Globus pallidus (tissue), 1 donor: ENCODE data around the gene LRIG3.

Experiments
- DNase-seq: peaks from one replicate; pipeline ENCODE4 v3.0.0-alpha.2; 2015; ENCODE audit warnings: low spot score

Gene LRIG3

DNA sequence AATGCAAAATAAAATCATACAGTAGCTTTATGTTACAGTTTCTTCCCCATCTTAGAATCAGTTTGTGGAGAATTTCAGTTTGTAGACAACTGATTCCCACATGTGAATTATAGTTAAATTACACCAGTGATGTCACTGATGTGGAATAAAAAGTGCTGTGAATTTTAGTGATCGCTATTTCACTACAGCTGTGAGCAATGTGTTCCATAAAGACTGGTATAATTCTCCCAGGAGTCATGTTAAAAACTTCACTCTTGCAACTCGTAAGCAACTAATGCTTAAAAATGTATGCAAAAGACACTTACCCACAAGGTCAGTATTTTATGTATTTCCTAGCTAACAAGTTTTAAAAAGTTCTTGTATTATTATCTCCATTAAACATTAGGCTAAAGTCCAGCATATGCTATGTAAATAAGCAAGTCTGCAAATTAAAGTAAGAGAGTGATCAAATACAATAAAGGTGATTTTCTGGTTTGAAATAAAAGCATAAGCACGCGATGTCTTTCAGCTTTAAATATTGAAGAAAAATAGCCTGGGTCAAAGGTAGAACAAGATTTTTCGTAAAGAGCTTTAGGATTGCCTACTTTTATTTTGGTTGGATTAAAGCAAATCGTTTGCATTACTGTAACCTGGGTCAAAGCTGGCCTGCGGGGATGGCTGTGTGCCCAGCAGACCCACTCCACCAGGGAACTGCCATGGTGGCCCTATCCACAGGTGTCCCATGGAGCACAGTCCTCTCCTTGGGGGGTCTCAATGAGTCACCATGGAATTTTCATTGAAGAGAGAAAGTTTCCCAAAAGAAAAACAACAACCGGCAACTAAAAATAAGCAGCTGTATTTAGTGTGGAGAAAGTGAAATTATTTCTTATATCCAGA is 12.7 kb upstream of the LRIG3 start:
- DNase-seq: no peak

DNA sequence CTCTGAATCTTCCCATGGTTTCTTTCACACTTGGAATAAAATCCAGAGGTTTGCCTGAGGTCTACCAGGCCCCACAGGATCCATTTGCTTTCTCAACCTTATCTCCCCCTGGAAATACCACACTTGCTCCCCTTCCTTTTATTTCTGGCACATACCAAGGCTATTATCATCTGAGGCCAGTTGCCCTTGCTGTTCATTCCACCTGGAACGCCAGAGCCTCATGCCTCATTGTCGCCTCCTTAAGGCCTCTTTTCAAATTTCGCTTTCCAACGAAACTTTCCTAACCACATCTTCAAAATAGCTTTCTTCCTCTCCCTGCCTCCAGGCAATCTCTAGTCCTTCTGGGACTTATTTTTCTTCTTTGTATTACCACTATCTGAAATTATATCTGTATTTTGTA is 11.2 kb upstream of the LRIG3 start:
- no peak for DNase-seq

DNA sequence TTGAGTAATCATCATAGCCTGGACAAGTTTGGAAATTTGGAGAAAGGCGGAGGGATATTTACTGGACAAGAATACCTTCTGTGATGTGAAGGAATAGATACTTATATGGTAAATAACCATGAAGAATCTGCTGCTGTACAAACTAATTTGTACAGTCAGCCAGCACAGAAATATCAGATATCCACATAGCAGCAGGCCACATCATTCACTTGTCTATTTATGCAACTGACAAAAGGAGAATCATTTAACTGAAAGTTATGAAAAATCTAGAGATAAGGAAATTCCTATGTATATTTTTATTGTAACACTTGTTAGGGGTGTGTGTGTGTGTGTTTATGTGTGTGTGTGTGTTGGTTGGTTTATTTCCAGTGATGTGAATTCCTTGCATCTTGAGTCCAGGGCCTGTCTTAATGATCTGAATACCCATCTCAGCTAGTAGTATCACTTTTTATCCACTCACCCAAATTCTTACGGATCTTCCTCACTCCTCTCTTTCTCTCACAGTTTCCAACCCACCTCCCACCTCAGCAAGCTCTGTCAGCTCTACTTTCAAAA is 10.5 kb upstream of the LRIG3 start:
- DNase-seq: no peak

DNA sequence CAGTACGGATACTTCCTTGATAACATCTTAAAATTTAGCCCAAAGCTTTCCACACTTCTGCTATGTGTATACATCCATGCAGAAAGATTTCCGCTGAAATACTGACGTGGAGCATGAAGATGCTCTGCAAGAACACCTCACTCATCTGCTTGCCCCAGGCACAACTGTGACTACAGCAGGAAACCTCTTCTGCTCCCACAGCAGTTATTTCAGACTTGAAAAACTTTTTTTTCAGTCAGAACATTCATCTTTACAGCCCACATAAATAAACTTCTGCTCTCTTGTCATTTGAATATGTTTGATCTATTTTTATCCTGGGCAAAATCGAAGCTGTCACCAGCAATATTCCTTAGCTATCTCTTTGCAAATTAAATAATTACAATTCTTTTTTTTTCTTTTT is 6.8 kb upstream of the LRIG3 start:
- DNase-seq: no peak

DNA sequence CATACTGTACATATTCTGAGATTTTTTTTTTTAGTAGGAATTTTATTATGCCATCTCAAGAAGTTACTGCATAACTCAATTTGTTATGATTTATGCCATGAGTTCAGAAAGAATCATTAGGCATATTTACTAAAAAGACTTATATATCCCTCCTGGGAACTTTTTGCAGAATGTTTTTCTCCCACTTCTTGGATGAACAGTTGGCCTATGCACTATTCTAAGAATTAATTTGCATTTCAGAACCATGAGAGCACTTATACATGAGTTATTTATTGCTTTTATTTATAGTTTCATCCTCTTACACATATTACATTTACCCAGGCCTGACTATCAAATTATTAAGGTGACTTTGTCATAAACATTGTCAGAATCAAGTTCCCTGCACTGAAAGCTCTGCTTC is 6.3 kb upstream of the LRIG3 start:
- DNase-seq: no peak

DNA sequence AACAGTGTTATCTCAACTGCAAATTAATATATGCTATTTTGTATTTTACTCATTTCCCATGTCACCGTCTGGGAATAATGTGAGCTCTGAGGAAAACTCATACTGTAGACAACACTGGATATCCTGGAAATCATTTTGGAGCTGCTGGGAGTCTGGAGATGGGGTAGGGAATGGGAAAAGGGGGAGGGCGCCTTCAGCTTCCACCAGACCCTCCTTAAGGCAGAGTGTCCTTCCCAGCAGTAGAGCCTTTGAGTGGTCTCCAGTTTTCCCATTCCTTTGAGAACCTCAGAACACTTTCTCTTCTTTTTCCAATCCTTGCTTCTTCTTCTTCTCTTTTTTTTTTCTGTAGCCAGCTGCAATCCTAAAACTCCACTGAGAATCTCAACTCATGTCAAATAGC is 5.4 kb upstream of the LRIG3 start:
- no peak for DNase-seq

DNA sequence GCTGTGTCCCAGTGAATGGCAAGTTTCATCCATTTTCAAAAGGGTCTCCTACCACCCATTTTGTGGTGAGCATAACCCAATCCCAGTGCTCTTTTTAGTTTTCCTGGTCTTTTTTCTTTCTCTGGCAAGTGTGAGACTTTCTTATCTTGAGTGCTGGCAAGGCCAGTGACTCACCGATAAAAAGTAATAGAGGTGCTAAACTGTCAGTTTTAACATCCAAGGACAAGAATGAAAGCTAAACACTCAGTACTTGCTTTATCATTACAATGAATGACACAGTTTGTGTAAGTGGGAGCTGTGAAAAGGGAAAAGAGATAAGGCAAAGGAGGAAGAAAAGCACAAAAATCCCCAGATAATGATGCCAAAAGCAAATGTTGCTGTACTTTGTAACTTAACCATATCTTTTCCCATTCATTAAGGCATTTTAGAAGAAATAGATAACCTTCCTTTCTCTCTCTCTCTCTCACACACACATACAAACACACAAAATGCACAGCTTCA is 4.9 kb upstream of the LRIG3 start:
- DNase-seq: no peak

DNA sequence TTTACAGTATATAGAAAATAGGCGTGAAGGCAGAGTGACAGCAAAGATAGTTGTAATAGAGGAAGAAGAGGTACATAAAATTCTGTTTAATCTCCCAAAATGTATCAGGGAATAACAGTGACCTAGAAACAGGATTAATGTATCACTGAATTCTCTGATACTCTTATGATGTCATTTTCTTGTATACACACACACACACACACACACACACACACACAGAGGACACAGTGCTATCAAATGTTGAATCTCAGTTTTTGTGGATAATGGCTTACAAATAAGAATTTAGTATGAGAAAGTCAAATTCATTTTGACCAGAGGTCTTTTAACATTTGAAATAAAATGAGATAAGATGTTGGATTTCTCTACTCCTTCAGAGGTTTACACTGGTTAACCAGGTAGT is 4.3 kb upstream of the LRIG3 start:
- no peak for DNase-seq

DNA sequence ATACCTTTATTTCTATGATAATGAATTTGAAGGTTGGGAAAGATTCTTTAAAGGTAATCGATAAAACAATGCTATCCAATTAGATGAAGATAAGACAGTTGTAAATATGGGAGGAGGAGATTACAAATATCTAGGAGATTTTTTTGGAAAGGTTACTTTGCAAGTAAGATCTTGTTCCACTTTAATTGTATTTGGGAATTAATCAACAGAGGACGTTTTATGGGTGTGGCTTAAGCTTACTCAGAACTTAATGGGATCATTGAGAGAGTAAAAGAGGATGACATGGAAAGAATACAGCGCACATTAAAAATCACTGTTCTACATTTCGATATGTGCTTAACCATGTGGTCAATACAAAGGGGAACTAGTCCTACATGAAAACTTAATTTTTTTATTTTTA is 3.5 kb upstream of the LRIG3 start:
- no peak for DNase-seq

DNA sequence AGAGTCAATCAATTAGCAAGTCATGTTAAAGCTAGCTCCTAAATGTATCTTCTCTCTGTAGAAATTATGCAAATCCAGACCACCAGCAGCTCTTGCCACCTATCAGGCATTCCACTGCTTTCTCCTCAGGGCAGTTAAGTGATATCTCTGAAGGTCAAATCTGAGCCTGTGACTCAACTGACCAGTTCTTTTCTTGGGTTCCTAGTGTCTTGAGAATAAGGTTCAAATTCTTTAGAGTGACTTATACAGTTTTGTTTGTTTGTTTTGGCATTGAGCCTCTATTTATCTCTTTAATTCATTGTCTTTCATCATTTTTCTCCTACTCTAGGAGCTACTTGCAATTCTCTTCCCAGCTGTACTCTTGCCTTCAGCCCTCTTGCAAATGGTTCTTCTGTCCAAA is 2.5 kb upstream of the LRIG3 start:
- DNase-seq: no peak

DNA sequence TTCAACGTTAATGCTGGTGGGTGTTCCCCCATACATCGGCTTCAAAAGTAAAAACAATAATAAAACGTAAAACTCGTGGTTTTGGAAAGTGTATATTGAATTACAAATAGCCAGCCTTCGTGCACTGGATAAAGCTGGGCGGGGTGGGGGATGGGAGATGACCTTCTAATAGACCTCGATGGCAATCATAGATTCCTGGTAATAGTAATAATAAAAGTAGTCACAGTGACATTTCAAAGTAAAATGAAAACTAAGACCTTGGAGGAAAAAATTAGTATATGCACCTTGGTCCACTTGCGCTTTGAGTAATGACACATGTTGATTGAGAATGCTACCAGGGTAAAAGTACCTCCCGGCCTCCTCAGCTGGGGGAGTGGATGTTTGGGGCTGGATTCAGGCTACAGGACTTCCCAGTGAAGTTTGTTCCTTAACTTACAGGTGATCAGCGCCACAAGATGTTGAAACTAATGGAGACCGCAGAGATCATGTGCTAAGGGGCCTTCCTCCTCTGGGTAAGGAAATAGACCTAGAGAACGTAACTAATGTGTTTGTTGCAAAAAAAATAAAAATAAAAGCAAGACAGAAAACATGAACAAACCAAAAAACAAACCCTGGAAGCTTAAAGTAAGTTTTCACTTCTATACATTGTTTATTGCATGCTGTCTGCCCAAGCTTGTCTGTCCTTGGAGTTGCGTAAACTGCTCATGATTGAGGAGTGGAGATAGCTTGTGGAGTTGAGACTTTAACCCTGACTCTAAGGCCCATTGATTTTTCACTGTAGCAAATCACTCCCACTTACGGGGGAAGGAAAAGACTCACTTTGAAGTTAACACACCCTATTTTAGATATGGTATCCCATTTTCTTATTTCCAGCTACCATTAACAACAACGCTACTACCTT is 907 bp upstream of the LRIG3 start:
- DNase-seq: no peak

DNA sequence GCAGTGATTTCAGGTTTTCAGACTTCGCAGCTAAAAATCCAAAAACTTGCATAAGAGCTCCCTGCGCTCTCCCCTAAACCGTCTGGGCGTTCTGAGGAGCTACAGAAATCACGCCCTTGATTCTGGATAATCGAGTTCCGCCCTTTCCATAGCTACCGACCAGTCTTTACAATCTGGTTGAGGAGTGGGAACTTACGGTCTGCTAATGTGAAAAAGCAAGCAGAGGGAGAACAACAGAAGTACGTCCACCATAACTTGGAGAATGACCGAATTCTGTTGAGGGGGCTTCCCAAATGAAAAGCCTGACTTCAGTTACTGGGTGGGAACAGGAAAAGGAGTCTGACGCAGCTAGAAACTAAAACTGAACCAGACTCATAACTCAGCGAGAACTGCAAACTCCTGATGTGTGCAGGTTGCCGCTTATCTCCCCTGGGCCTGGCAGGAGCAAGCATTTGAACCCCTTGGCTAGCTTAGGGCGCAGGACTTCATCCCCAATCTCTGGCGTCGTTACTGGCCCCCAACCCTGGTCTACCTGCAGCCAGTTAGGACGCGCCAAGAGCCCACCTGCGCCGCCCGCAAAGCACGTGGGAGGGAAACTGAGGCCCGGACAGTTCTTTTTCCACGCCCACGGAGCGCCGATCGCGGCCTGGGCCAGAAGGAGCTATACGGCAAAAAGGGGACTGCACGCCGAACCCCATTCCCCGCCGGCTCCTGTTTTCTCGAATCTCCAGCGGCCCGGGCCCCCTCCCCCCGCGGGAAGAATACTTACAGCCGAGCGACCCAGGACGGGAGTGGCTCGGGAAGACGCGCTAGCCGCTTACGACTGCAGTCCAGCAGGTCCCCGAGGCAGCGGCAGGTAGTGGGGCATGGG is 838 bp downstream of the LRIG3 start:
- peak; percentile 46 for DNase-seq

DNA sequence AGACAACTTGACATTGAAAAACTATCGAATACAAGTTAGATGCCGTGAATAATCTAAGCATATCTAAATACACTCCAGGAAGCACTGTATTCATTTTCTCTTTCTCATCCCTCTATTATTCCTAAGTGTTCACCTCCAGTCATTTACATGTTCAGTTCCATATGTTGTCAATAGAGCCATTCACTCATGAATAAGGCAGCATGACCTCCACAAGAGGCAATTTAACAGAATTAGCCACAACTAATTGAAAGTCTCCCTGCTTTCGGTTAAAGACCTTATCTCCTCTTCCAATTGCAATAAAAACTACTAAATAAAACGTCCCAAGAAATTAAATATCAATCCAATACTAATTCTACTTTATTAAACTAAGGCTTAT is 1.8 kb downstream of the LRIG3 start:
- DNase-seq: peak; percentile 32

DNA sequence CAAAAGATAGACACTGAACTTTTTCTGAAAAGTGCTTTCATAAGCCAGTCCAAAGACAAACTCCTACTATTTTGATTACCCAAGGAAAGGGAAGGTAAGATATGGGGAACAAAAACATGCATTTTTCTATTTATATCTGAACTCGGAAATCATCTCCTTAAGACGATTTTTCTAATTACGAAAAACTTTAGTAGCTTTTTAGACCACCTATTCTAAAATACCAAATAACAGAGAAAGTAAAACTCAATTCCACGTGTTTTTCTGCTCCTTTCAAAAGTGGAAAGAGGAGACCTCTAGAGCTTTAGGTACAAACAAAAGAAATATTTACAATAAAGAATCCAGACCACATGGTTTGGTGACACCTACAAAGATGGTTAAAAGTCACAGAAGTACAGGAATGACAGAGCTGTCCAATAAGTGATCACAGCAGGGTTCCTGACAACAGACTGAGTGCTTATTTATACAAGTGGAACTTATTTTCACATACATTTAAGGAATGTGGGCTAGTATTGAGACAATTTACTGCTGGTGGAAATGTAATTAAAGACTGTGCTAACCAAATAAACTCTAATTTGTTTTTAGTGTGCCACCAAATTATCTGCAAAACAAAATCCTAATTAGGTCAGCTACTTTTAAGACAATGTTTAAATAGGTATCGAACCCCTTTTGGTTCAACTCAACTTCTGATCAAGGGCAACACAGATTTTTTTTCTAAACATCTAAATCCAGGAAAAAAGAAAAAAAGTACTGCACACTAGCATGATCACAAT is 2.4 kb downstream of the LRIG3 start:
- no peak for DNase-seq

DNA sequence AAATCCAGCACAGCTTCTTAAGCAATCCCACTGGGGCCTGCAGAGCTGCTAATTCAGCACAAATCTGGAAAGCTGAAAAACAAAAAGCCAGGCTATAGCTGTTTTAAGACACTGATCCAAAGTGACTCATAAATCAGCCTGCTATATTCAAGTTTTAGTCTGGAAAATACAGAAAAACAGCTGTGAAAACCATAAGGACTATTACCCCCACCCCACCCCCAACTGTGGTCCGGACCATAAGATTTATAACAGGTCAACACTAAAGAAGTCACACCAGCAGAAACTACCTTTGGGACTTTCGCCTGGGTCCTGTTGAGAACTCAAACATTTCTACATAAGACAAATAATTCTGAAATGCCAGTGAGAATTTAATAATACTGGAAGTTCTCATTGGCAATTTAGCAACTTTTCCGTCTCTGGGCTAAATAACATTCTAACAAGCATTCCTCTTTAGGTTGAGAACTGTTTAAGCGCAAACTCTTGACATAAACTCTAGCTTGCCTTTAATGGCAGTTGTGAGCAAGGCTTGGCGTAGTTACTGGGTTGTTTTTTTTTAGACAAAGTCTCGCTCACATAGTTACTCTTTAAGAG is 3.3 kb downstream of the LRIG3 start:
- peak; percentile 33 for DNase-seq

DNA sequence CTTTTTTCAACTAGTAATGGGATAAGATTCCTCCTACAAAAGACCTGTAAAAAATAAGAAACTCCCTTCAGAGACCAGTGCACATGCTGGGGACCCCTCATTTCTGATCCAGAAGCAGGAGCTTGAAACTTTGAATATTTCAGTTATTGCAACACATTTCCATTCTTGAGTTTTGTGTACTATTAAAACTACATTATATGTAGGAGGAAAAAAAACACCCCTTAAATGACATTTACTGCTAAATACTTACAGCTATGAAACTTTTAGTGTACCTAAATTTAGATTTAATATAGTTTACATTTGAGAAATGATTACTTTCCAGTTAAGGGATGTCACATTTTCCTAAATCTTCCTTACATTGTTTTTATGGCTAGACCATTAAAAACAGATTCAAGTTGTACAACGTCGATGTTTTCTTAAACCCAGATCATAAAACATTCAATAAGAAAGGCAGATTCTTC is 4.1 kb downstream of the LRIG3 start:
- no peak for DNase-seq

DNA sequence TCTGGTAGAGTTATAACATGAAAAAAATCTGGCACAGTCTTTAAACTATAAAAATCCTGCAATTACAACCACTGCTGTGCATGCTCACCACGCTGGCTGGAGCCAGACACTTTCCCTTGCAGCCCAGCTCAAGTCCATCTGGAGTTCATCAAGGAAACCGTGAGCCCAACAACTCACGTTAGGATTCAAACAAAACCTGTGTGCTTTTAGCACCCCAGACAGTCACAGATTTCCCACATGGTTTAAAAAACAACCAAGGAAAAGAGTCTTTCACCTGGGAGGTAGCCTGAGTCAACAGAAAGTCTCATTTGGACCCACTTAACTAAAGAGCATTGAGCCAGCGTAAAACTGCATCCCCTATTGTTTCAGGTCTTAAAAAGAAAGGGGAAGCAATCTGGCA is 4.7 kb downstream of the LRIG3 start:
- DNase-seq: peak; percentile 37

DNA sequence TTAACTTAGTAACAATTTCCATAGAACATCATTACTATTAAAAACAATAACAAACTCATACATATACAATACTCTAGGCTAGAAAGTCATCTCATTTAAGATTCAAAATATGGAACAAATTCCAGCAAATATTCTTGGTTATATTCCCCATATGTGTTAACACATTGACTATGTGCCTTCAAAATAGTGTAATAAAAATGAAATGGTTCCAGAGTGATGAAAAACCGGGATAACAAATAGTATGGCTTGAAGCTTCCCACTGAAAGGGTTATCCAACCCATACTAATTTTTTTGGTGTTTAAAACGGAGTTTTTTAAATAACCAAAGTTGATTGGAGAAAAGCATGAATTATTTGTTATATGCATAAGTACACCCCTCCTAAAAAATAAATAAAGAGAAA is 5.3 kb downstream of the LRIG3 start:
- DNase-seq: no peak

DNA sequence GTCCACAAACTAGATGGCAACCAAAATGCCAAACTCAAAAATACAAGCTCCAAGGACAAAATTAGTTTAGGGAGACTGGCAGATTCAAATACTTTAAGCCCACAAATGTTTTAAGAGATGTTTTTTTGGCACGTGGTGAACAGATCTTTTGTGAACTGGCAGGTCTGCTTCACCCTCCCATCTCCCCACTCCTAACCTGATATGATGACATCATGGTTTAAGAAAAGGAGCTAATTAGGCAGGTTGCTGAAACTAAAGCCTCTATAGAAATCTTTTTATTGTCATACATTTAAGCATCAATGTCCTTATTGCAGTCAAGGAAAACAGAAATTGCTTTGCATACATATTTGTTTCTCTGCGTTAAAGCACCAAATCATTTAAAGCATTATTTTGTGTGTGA is 5.8 kb downstream of the LRIG3 start:
- no peak for DNase-seq

DNA sequence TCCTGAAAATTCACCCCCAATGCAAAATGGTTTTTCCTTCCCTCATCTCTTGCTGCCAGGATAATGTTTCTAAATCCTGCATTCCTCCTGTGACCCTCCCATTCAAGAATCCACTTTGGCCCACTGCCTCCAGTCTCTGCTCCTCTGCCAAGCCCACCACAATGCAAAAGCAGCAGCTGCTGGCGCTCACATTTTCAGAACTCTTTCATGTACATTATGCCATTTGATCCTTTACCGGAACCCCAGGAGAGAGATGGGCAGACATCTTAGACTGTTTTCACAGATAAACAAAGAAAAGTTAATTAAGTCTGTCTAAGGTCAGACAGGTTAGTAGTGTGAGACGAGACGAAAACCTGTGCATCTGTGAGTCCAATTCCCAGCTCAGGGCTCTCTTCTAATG is 12.9 kb downstream of the LRIG3 start:
- no peak for DNase-seq

DNA sequence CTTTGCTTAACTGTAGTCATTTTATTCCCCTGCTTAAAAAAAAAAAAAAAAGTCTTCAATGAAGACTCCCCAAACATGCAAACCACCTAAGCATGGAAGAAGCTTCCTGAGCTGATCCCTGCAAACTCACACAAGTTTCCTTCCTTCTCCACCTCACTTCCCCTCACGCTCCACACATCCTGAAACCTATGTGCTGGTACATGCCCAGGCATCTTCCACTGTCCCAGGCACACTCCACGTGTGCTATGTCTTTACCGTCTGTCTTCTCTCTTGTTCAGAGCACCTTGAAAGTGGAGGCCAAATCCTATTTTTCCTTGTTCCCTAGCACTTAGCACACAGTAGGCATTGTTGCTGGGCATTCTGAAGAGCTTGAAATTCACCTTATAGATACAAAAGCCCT is 13.4 kb downstream of the LRIG3 start:
- no peak for DNase-seq
